HG02885 (cell line): Measurements from ENCODE around the gene GPRASP3.
"Not testable (repeated sequence)": the region's sequence is repeated elsewhere in the genome, so short reads cannot be mapped to it uniquely, and the experiment has no call there.

Experiments used
- ATAC-seq: cut with Tn5 transposase; IDR thresholded peaks from one replicate; pipeline ENCODE4 v1.9.1; 2021; ENCODE audit warnings: mild to moderate bottlenecking; ENCODE audit not compliant: unreplicated experiment, poor library complexity

Gene GPRASP3, protein sequence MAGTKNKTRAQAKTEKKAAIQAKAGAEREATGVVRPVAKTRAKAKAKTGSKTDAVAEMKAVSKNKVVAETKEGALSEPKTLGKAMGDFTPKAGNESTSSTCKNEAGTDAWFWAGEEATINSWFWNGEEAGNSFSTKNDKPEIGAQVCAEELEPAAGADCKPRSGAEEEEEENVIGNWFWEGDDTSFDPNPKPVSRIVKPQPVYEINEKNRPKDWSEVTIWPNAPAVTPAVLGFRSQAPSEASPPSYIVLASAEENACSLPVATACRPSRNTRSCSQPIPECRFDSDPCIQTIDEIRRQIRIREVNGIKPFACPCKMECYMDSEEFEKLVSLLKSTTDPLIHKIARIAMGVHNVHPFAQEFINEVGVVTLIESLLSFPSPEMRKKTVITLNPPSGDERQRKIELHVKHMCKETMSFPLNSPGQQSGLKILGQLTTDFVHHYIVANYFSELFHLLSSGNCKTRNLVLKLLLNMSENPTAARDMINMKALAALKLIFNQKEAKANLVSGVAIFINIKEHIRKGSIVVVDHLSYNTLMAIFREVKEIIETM

DNA sequence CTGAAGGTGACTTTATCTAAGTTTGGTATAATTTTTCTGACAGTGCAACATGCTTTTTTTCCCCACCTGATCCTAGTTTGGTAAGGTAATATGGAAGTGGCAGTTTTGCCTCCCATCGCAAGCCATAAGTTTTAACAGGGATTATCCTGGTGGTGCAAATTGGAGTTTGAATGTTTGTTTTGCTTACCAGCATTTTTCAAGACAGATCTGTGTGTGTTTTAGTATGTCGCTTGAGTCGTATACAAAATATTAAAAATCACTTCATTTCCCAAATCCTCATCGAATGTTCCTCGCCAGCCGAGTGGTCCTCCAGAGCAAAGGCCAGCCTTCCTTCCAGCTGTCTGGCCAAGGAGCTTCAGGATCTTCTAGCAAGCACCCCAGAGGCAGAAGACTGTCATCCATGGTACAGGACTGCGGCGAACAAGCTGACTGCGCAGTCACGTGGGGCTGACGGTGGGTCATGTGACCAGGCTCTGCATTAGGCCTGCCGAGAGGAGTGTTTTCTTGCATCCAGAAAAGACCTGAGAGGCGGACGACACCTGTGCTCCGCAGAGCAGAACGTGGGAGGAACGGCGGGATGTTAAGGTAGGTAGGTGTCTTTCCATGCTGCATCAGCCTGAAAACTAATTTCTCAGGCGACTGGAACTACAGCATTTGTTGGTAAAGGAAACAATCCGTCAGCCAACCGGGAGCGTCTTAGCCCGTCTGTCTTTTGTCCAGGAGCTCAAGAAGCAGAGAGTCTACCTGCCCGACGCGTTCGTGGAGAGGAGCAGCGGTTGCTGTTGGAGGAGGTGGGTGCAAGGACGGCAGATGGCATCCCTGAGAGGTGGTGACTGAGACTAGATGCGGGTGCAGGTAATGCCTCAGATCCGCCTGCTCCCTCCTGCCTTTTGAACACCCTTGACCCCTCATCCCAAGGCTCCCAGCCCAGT lies at the start of gene GPRASP3:
GPRASP3 (plus strand) TSS at position 507 of the 932 bp plus-strand sequence. CDS start 28,253 bp downstream, outside the sequence.
- peak; percentile 97 for ATAC-seq

DNA sequence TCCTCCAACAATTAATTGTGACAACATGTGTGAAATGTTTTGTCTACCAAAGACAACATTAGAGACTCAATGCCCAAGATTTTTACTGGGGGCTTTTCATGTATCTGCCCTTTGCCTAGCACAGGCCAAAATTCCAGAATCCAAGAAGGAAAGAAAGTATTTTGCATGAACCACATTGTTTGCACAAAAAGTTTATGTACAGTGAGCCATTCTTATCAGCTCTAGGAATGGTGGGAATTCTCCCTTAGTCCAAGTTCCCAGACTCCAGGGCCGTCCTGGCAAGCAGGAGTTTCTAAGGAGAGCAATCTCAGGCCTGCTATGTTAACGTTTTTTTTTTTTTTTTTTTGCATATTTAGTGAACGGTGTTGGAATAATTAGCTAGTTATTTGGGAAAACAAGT lies 47.7 kb upstream of the GPRASP3 start:
- no peak for ATAC-seq

DNA sequence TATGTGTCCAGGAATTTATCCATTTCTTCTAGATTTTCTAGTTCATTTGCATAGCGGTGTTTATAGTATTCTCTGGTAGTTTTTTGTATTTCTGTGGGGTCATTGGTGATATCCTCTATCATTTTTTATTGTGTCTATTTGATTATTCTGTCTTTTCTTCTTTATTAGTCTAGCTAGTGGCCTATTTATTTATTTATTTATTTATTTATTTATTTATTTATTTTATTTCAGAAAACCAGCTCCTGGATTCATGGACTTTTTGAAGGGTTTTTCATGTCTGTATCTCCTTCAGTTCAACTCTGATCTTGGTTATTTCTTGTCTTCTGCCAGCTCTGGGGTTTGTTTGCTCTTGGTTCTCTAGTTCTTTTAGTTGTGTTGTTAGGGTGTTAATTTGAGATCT lies 43.1 kb upstream of the GPRASP3 start:
- ATAC-seq = not testable (repeated sequence)

DNA sequence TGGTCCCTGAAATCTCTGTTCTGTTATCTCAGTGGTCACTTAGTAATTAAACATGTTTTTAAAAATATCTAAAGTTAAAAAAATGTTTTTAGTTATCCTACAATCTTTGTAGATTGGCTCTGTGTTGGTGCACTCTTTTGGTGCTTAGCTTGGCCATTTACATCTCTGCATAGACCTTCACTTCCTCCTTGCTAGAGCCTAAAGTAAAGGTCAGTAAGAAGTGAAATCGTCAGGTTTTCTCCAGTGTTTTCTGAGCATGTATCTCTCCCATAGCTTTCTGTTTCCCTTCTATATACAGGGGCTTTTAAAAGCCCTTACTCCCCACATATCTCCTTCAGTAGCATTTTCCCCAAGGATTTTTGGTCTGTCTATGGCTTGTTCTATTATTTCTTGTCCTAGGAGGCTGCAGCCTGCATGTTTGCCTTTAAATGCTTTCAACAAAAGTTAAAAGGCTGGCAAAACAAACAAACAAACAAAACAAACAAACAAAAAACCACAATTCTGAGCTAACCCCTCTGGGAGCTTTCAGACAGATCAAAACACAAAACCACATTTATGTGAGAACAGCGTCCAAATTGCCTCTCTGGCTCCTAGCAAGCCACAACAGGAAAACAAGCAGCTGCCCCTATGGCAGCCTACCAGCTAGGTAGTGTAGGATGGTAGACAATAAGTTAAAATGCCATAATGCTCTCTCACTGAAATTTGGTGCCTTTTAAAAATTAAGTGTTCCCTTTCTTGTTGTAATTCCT lies 35.6 kb upstream of the GPRASP3 start:
- no peak for ATAC-seq

DNA sequence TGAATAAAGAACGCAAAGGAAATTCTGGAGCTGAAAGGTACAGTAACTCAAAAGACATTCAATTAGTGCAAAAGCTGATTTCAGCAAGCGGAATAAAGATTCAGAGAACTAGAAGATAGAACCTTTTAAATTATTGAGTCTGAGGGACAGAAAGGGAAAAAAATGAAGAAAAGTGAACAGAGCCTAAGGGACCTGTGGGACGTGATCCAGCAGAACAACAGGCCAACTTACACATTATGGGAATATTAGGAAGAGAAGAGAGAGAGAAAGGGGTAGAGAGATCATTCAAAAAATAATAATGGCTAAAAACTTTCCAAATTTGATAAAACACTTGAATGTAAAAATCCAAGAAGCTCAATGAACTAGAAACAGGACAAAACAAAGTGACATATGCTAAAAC lies 25.8 kb upstream of the GPRASP3 start:
- no peak for ATAC-seq

DNA sequence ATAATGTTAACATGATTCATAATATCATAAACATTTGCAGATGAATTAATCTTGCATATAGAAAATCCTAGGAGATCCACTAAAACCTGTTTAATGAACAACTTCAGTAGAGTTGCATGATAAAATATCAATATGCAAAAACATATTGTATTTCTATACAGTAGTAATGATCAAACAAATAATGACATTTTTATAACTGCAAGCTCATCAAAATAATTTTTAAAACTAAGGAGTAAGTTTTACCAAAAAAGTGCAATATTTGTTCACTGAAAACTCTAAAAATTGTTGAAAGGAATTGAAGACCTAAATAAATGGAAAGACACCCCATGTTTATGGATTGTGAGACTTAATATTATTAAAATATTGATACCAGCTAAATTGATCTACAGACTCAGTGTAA lies 24.2 kb upstream of the GPRASP3 start:
- ATAC-seq = no peak

DNA sequence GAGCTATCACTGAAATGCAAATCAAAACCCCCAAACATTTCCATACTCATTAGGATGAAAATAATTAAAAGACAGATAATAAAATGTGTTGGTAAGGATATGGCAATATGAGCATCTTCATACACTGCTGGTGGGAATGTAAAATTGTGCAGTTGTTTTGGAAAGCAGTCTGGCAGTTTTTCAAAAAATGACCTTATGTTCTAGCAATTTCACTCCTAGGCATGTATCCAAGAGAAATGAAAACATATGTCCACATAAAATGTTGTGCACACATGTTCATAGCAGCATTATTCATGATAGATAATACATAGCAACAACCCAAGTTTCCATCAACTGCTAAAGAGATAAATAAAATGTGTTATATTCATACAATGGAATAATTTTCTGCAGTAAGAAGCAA lies 23.0 kb upstream of the GPRASP3 start:
- ATAC-seq = no peak

DNA sequence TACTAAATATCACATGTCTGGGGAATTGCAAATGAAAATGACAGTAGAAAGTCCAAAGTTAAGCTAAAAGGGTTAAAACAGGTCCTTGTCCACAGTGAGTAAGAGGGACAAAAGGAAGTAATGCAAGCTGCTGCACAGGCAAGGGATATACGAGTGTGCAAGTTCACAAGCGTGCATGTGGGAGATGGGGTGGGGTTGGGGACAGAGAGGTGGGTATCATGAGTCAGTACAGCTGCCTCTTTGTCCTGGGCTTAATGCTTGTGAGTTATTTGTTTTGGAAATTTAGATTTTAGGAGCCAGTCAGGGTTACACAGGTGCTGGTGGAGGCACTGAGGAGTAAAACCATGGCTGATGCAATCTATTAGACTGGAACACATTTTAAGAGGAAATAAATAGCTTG lies 11.6 kb upstream of the GPRASP3 start:
- ATAC-seq = no peak

DNA sequence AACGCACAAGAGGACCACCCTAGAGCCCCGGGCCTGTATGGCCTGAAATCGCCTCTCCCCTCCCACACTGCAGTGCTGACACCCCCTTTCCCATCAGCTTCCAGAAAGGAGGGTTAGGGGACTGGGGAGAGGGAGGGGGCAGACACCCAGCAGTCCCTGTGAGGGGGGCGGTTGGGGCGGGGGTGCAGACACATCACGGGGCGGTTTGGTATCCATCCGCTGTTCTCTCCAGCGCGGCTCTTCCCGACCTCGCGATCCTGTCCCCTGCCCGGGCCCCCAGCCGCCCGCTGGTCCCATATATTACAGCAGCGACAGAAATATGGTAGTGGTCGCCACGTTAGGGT lies 8.7 kb upstream of the GPRASP3 start:
- no peak for ATAC-seq

DNA sequence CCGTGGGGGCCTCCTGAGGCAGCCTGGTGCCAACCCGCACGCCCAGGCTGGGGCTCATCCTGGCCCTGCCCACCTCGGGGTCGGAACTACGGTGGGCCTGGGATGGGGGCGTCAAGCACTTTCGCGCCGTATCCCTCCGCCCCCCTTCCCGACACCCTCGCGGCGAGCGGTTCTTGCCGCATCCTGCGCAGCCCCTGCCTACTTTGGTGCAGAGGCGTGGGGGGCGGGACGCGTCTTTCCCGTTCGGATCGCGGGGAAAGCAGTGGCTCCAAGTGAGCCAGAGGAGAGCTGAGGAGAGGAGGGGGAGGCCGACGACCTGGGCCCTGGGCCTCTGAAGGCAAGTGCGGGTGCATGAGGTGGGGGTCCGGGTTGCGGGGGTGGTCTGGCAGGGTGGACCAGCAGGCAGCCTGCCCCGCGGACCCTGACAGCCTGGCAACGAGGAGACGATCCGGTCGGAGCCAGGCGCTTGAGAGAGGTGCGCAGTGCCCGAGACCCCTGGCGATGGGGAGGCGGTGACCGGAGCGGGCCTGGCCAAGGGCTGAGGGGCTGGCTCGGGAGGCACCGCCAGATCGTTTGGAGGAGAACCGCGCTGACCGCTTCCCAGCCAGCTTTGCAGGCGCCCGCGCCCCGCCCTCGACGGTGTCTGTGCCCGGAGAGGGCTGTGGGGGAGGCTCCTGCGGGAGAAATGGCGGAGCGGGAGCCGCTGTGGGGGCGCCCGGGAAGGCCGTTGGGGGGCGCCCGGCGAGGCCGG lies 8.2 kb upstream of the GPRASP3 start, which contains the start of gene GPRASP2:
GPRASP2 (plus strand) TSS at position 233 of the 751 bp plus-strand sequence. CDS start 2,422 bp downstream, outside the sequence.
- ATAC-seq = no peak

DNA sequence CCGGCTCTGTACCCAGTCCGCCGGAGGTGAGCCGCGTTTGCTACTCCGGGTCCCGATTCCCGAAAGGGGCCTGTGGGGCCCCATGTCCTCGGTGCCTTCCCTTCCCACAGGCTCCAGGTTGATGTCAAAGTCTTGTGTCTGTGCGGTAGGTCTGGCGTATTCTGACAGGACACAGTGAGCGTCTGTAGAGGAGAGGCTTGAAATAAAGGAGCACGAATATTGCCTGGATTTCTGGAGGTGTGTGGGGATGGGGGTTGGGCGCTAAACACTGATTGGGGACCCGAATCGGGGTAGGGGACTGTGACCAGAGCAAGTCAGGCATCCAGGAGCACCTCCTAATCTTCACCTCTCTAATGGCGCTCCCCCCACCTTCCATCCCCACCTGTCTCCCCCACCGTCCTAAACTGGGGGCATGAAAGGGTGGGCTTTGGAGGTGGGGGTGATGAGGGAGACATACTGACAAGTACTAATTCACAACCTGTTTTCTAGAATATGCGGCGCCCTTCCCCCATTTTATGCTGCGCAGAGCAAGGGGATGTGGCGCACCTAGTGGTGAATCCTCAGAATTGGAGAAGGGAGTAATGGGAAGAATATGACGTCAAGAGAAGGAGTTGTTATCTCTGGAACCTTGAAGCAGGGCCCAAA lies 7.4 kb upstream of the GPRASP3 start:
- no peak for ATAC-seq

DNA sequence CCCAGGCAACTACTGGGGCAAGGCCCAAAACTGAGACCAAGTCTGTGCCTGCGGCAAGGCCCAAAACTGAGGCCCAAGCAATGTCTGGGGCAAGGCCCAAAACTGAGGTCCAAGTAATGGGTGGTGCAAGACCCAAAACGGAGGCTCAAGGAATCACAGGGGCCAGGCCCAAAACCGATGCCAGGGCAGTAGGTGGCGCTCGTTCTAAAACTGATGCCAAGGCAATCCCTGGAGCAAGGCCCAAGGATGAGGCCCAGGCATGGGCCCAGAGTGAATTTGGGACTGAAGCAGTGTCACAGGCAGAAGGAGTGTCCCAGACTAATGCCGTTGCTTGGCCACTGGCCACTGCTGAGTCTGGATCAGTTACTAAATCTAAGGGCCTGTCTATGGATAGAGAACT lies 5.5 kb upstream of the GPRASP3 start:
- no peak for ATAC-seq

DNA sequence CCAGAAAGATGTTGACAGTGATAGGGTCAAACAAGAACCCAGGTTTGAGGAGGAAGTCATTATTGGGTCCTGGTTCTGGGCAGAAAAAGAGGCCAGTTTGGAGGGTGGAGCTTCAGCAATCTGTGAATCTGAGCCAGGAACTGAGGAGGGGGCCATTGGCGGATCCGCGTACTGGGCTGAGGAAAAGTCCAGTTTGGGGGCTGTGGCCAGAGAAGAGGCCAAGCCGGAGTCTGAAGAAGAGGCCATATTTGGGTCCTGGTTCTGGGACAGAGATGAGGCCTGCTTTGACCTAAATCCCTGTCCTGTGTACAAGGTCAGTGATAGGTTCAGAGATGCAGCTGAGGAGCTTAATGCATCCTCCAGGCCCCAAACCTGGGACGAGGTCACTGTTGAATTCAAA lies 4.6 kb upstream of the GPRASP3 start:
- ATAC-seq = no peak

DNA sequence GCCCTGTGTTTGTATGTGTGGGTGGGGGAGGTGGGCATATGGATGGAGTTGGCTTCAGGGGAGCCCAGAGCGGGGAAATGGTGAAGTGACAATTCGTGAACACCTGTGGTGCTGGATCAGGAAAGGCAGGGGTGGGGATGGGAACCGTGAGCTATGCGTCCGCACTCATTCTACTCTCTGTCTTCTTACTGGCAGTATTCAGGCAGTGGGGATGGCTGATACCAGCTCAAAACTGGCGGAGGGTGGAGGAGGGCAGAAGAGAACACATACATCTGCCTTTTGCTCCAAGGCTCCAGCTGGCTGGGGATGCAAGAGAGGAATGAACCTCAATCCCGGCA lies 595 bp downstream of the GPRASP3 start:
- ATAC-seq = not testable (repeated sequence)

DNA sequence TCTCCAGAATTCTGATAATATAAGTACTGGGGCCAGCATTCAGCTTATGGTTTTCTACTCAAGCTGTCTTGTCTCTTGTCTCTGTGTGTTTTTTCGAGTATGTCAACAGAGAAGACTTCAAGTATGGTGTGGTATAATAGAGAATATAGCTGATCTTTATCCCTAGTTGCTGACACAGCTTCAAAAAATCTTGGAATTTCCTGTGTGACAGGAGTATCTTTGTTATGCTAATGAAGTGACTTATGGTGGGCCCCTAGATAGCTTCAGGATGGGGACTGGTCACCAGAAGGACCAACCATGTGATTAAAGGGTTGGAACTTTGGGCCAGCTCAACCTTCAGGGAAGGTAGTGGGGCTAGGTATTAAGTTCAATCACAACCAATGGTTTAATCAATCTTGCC lies 2.9 kb downstream of the GPRASP3 start:
- ATAC-seq = no peak

DNA sequence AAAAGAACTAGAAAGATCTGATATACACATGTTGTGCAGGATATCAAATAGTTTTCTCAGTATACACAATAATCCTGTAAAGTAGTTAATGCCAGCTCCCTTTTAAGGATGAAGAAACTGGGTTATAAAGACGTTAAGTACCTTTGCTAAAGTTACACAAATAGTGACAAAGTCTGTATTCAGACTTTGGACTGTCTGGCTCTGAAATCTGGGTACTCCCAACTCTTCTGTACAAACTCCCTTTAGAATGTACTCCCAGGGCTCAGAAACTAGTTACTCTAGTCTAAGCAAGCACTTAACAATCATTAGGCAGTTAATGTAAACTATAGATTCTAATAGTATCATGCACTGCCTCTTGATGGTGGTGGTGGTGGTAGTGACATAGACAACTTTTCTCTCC lies 7.2 kb downstream of the GPRASP3 start:
- no peak for ATAC-seq

DNA sequence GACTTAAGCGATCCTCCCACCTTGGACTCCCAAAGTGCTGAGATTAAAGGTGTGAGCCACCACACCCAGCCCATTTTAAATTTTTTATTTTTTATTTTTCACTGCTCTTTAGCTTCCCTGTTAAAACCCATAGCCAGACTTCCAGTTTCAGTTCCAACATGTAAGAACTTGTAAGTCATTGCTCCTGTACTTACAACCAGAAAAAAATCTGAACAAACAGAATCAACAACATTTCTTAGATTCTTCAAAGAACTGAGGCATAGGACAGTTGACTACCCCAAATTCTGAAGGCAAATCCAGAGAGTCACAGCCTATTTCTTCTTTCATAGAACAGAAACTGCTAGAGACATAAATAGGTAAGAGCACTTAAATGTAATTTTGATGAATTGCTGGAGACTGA lies 8.1 kb downstream of the GPRASP3 start:
- no peak for ATAC-seq

DNA sequence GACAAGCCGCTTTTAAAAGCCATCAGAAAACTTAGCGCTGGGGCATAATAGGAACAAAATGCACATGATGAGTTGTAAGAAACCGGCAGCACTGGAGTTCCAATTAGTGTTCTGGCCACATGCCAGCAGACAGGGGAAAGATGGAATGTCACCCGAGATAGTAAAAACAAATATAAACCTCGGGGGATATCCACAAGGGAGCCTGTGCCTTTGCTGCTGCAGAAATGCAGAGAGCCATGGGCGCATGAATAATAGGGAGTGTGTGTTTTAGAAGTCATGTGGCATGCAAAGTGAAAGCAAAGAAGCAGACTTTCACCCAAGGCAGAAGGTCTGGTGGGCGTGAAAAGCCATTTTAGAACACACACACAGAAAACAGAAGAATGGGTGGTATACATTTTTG lies 19.1 kb downstream of the GPRASP3 start:
- ATAC-seq = no peak

DNA sequence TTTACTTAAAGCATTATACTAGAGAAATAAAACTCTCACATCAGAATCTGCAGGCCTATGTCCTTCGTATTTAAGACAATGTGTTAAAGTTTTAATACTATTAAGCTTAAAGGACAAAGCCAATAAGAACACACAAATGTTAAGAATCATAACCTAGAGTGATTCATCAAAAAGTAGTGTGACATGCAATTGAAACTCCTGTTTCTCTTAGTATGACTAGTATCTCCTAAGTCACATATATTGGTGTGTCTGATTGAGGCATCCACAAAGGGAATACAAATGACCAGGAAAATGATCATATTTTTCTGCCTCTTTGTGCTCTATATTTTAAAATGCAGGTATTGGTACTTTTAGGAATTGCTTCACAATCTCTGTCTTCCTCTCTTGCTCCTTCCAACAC lies 23.8 kb downstream of the GPRASP3 start:
- ATAC-seq = no peak
